Panc1 (cell line): ENCODE measurements around the gene CEBPB. TPM values are rescaled to one million over a fixed set of nuclear protein-coding genes. Genes with fewer than 3 reads are reported as not detected.
"Not testable (repeated sequence)": the region's sequence is repeated elsewhere in the genome, so short reads cannot be mapped to it uniquely, and the experiment has no call there.

ENCODE experiments used
- ATAC-seq: fragments of 200-7000 bp; cut with Tn5 transposase; 2 replicates; pipeline ENCODE4 v1.9.1; 2020; ENCODE audit warnings: mild to moderate bottlenecking, moderate library complexity
- BruUV-seq: library from RNA; stranded (reverse); fragments of 400-500 nt; replicated peaks from 2 replicates; lab custom pipeline; 2021; lab: Mats Ljungman, UMichigan
- CTCF ChIA-PET: fragments of 300-600 bp; sonication (Branson Sonifier 250); formaldehyde crosslinking; loops from one replicate; lab custom pipeline; 2022; ENCODE audit warnings: antibody characterized with exemption; lab: Charles Lee
- POLR2A ChIA-PET: fragments of 300-600 bp; sonication (Branson Sonifier 250); formaldehyde crosslinking; loops from one replicate; lab custom pipeline; 2022; ENCODE audit warnings: antibody characterized with exemption; lab: Charles Lee
- DNase-seq: peaks from one replicate; pipeline ENCODE4 v3.0.0-alpha.2; 2010; ENCODE audit warnings: low read depth, low spot score
- H3K27ac ChIP-seq: 2 replicates; pipeline ENCODE4 v1.5.1; 2011; ENCODE audit warnings: mild to moderate bottlenecking, low read length, inconsistent platforms
- H3K27me3 ChIP-seq: fragments of 200-500 bp; sonication (Bioruptor generic); 2 replicates; pipeline ENCODE4 v1.6.0; 2014; ENCODE audit warnings: low read length, inconsistent platforms; ENCODE audit not compliant: control insufficient read depth, insufficient read depth
- H3K36me3 ChIP-seq: fragments of 200-500 bp; sonication (Bioruptor generic); 2 replicates; pipeline ENCODE4 v1.5.1; 2014; ENCODE audit warnings: inconsistent platforms, mild to moderate bottlenecking, low read length, moderate library complexity; ENCODE audit not compliant: control insufficient read depth, insufficient read depth
- H3K4me1 ChIP-seq: 2 replicates; pipeline ENCODE4 v1.5.1; 2011; ENCODE audit warnings: inconsistent platforms, mild to moderate bottlenecking, low read length, moderate library complexity; ENCODE audit not compliant: control insufficient read depth, insufficient read depth
- H3K4me3 ChIP-seq, 2 experiments: 2 replicates each; pipeline ENCODE4 v1.5.1; 2011 to 2012; ENCODE audit warnings: low read depth in 2 of 2, low read length in 2 of 2, mild to moderate bottlenecking in 2 of 2, inconsistent platforms in 1 of 2, moderate library complexity in 1 of 2
- H3K9me3 ChIP-seq: fragments of 200-500 bp; sonication (Bioruptor generic); 2 replicates; pipeline ENCODE4 v1.5.1; 2014; ENCODE audit warnings: low read depth, mild to moderate bottlenecking, inconsistent platforms, low read length, moderate library complexity; ENCODE audit not compliant: control insufficient read depth, insufficient read depth
- CTCF ChIP-seq: fragments of 450-650 bp; IDR thresholded peaks from 2 replicates; pipeline ENCODE4 v1.5.1; 2017; ENCODE audit warnings: mild to moderate bottlenecking
- POLR2AphosphoS5 ChIP-seq: IDR thresholded peaks from 2 replicates; pipeline ENCODE4 v1.6.1; 2012; ENCODE audit warnings: mild to moderate bottlenecking, low read depth, low read length, moderate library complexity
- REST ChIP-seq, 2 experiments: IDR thresholded peaks; 2 replicates each; pipeline ENCODE4 v1.6.1; 2011 to 2012; ENCODE audit warnings: low read depth in 2 of 2, control low read depth in 1 of 2, low read length in 1 of 2, mild to moderate bottlenecking in 1 of 2, moderate library complexity in 1 of 2; ENCODE audit not compliant: insufficient read depth in 1 of 2
- SIN3A ChIP-seq: IDR thresholded peaks from 2 replicates; pipeline ENCODE4 v1.6.1; 2012; ENCODE audit warnings: low read depth, mild to moderate bottlenecking, low read length, moderate library complexity, borderline replicate concordance; ENCODE audit not compliant: insufficient read depth
- TCF7L2 ChIP-seq: IDR thresholded peaks from 2 replicates; pipeline ENCODE4 v1.6.1; 2011; ENCODE audit warnings: mild to moderate bottlenecking, low read depth, low read length, inconsistent platforms
- in situ Hi-C: cut with HindIII; loops from 2 replicates; pipeline ENCODE4 v1.10.0; 2016; ENCODE audit warnings: low sequenced_read_pairs, low pct_unique_long_range_greater_than_20kb
- intact Hi-C: fragments of 100-400 bp; cut with micrococcal nuclease; formaldehyde crosslinking; loops from one replicate; pipeline ENCODE4 v1.10.0; 2022; ENCODE audit not compliant: unreplicated experiment
- total RNA-seq: library from RNA; stranded (reverse); gene quantifications from one replicate; pipeline ENCODE4 v1.2.1, GENCODE V29; 2021; ENCODE audit not compliant: unreplicated experiment

Gene CEBPB
- total RNA-seq, 1 experiment from 2014 or later: 52.1 TPM

GRCh38 chr20:50153500-50154377 is 36.9 kb upstream of the CEBPB start, which contains the start of gene PEDS1:
TSS of gene PEDS1 (minus strand) at chr20:50153723. CDS start at chr20:50153637, 86 bp downstream.
- DNase-seq (no peak), ATAC-seq (peak; percentile 94)
- Histone ChIP-seq H3K4me3 (peak within 1 kb of the TSS; percentile 92 to 95), H3K4me1 (peaks cover 41% of the 10 kb centered on the region), H3K27me3 (no peaks in the 10 kb centered on the region), H3K9me3 (no peaks in the 10 kb centered on the region), H3K36me3 (peaks cover 8% of the 10 kb centered on the region), H3K27ac (peak within 1 kb of the TSS; percentile 97)
- in situ Hi-C loops (no loop called here), intact Hi-C loops (no loop called here)
- ChIA-PET POLR2A (interaction anchor here (1.3 to 1.5 kb wide), 2 partner anchors 12 to 14 kb away, joined by 3 to 10 read pairs; no protein-coding TSS in a partner anchor), CTCF (interaction anchor here (0.6 kb wide), 1 partner anchor 14 kb away, joined by 9 read pairs; no protein-coding TSS in a partner anchor)
- TF ChIP-seq REST (IDR thresholded peaks at IDR 0.05; ENCODE audit: insufficient read depth in 1 of 2, low read depth in 2 of 2, low read length in 1 of 2) (no peak), SIN3A (peak; percentile 28; the same call in 1 of the 2 replicates), CTCF (no peak), POLR2AphosphoS5 (no peak; the same call in 1 of the 2 replicates), TCF7L2 (peak; percentile 16; the same call in 1 of the 2 replicates)
- no TSS peak for BruUV-seq

GRCh38 chr20:50161494-50161893 is 29.1 kb upstream of the CEBPB start:
- H3K9me3 ChIP-seq, DNase-seq, H3K36me3 ChIP-seq, ATAC-seq, intact Hi-C loops, POLR2A ChIA-PET, BruUV-seq, in situ Hi-C loops, H3K27ac ChIP-seq, H3K4me3 ChIP-seq, CTCF ChIA-PET, H3K27me3 ChIP-seq: not testable (repeated sequence)
- peaks cover 25% of the 10 kb centered on the region for H3K4me1 ChIP-seq
